HEK293 (cell line): ENCODE results near the gene AHCY.

ENCODE experiments used
- TCF7L2 ChIP-seq: IDR thresholded peaks from 2 replicates; pipeline ENCODE4 v1.6.1; 2011; ENCODE audit warnings: low read depth, mild to moderate bottlenecking, inconsistent platforms, low read length, moderate library complexity, borderline replicate concordance
- TF ChIP-seq, protein P1 (sequence below): fragments of 450-650 bp; formaldehyde crosslinking; IDR thresholded peaks from 2 replicates; pipeline ENCODE4 v1.5.1; 2016; ENCODE audit warnings: missing biosample characterization, missing genetic modification characterization
- TF ChIP-seq, protein P2 (sequence below): fragments of 450-650 bp; formaldehyde crosslinking; IDR thresholded peaks from 2 replicates; pipeline ENCODE4 v1.5.1; 2016; ENCODE audit warnings: missing biosample characterization, missing genetic modification characterization, low read depth

DNA sequence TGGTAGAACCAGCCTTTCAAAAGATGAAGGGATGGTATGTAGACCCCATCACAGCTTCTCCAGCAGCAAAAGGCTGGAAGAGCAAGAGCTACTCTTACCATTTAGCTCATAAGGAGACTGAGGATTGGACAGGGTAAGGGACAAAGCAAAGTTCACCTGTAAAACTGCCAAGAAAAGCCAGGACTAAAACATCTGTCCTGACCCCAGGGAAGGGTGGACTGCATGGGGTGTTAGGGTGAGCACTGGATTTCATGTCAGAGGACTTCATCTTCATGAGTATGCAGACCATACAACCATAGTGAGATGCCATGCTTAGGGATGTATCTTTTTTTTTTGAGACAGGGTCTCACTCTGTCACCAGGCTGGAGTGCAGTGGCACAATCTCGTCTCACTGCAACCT, 19.3 kb downstream of the AHCY start:
- TF ChIP-seq, protein P1, sequence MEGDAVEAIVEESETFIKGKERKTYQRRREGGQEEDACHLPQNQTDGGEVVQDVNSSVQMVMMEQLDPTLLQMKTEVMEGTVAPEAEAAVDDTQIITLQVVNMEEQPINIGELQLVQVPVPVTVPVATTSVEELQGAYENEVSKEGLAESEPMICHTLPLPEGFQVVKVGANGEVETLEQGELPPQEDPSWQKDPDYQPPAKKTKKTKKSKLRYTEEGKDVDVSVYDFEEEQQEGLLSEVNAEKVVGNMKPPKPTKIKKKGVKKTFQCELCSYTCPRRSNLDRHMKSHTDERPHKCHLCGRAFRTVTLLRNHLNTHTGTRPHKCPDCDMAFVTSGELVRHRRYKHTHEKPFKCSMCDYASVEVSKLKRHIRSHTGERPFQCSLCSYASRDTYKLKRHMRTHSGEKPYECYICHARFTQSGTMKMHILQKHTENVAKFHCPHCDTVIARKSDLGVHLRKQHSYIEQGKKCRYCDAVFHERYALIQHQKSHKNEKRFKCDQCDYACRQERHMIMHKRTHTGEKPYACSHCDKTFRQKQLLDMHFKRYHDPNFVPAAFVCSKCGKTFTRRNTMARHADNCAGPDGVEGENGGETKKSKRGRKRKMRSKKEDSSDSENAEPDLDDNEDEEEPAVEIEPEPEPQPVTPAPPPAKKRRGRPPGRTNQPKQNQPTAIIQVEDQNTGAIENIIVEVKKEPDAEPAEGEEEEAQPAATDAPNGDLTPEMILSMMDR (tag by site-specific recombination): no peak
- TF ChIP-seq TCF7L2: no peak
- TF ChIP-seq, protein P2, sequence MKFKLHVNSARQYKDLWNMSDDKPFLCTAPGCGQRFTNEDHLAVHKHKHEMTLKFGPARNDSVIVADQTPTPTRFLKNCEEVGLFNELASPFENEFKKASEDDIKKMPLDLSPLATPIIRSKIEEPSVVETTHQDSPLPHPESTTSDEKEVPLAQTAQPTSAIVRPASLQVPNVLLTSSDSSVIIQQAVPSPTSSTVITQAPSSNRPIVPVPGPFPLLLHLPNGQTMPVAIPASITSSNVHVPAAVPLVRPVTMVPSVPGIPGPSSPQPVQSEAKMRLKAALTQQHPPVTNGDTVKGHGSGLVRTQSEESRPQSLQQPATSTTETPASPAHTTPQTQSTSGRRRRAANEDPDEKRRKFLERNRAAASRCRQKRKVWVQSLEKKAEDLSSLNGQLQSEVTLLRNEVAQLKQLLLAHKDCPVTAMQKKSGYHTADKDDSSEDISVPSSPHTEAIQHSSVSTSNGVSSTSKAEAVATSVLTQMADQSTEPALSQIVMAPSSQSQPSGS (tag by site-specific recombination): no peak
